ENCODE data around the gene ZFHX3.

Gene ZFHX3

DNA sequence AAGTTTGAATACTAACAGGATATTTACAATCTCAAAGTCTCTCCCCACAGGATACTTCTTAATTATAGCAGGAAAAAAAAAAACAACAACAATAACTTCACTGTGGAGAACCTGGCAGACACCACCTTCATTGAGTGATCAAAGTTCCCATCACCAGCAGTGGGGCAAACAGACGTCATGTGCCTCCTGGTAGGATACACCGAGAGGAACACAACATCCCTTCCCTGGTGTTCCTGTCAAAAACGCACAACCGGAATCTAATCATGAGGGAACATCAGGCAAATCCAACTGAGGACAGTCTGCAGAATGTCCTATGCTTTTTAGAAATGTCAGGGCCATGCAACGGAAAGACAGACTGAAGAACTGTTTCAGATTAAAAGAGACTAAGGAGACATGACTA lies 80.0 kb downstream of the ZFHX3 start:
- no peaks in the 10 kb centered on the region for H3K27me3 ChIP-seq
- no peak overlapping the region for H3K27ac ChIP-seq
- TF ChIP-seq Cebpa-rat (IDR thresholded peaks at IDR 0.05): no peak
- H3K4me1 ChIP-seq: peaks cover 0 to 34% (median 3%) of the 10 kb centered on the region in 10 experiments; a peak in 8 of 20 replicates
- no peak overlapping the region for H3K9ac ChIP-seq
- H3K4me3 ChIP-seq: no peak overlapping the region
- H4K20me1 ChIP-seq: peaks cover 0 to 100% (median 0%) of the 10 kb centered on the region in 11 experiments; a peak in 6 of 22 replicates
- H3K9me3 ChIP-seq (replicated peaks in 1 of 11): peaks cover 0 to 2% (median 0%) of the 10 kb centered on the region in 11 experiments; a peak in 2 of 22 replicates
- H3K4me2 ChIP-seq: no peak overlapping the region
- peaks cover 0 to 12% (median 0%) of the 10 kb centered on the region in 11 experiments; a peak in 2 of 22 replicates for H3K36me3 ChIP-seq

DNA sequence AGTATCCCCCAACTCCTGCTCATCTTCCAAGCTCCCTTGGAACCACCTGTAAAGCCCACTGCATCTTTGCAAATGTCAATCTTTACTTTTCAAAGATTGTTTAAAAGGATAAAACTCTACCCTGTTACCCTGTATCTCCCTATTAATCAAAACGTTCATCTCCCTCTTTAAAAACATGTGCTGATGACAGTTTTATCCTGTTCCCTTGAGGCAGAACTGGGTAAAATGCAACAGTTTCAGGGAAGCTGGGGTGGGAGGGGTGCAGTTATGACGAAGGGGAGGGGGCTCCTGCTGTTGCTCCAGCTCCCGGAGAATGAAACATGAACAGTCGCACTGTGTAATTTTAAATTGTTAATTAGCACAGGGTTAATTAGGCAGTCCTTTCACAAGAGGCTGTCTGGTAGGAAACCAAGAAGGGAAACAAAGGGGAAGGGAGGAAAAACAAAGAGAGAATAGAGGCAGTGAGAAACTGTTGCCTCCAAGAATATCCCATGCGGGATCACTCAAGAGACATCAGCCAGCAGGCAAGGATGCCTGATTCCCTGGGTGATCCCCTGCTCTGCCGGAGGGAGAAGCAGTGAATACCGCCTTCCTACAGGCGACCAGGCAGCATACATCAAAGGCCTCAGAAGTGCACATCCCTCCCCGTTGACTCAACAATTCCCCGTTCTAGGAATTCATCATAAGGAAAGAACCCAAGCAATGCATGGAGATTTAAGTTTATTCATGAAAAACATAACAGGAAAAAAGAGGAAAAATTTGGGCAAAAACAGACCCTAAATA lies 84.2 kb downstream of the ZFHX3 start:
- Histone ChIP-seq H3K27ac (no peak overlapping the region), H3K9ac (no peak overlapping the region), H3K4me3 (no peak overlapping the region), H3K4me2 (no peak overlapping the region), H3K36me3 (peaks cover 0 to 35% (median 7%) of the 10 kb centered on the region in 11 experiments; a peak in 9 of 22 replicates), H3K27me3 (no peaks in the 10 kb centered on the region), H3K9me3 (replicated peaks in 1 of 11) (peaks cover 13 to 35% (median 21%) of the 10 kb centered on the region in 11 experiments), H3K4me1 (peaks cover 0 to 20% (median 13%) of the 10 kb centered on the region in 10 experiments; a peak in 13 of 20 replicates), H4K20me1 (peaks cover 0 to 98% (median 0%) of the 10 kb centered on the region in 11 experiments; a peak in 6 of 22 replicates)
- TF ChIP-seq Cebpa-rat (IDR thresholded peaks at IDR 0.05): no peak

DNA sequence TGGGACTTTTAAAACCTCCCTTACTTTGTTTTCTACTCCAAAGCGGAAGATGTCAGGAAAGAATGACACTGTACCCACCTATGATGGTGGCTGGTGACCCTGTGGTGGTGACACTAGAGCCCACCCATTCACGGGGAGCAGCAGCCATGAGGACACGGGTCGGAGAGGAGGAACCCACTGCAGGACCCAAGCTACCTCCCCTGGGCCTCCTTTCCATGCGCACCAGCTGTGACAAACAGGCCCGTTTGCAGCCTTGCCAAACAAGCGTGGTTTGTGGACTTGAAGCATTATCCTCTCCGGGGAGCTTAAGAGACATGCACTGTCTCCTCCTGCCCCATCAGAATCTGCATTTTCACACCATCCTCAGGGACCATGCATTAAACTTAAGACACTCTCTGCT lies 85.6 kb downstream of the ZFHX3 start:
- TF ChIP-seq Cebpa-rat (IDR thresholded peaks at IDR 0.05): no peak
- Histone ChIP-seq H3K9me3 (replicated peaks in 1 of 11) (peaks cover 13 to 48% (median 30%) of the 10 kb centered on the region in 11 experiments), H3K36me3 (peaks cover 0 to 48% (median 7%) of the 10 kb centered on the region in 11 experiments; a peak in 11 of 22 replicates), H3K9ac (no peak overlapping the region), H3K4me1 (peaks cover 0 to 20% (median 13%) of the 10 kb centered on the region in 10 experiments; a peak in 13 of 20 replicates), H3K4me3 (no peak overlapping the region), H3K27me3 (no peaks in the 10 kb centered on the region), H4K20me1 (peaks cover 0 to 97% (median 0%) of the 10 kb centered on the region in 11 experiments; a peak in 6 of 22 replicates), H3K4me2 (peak overlapping the region in 6 of 11 experiments; percentile 4 to 74 (median 68); a peak in 3 of 22 replicates), H3K27ac (no peak overlapping the region)

DNA sequence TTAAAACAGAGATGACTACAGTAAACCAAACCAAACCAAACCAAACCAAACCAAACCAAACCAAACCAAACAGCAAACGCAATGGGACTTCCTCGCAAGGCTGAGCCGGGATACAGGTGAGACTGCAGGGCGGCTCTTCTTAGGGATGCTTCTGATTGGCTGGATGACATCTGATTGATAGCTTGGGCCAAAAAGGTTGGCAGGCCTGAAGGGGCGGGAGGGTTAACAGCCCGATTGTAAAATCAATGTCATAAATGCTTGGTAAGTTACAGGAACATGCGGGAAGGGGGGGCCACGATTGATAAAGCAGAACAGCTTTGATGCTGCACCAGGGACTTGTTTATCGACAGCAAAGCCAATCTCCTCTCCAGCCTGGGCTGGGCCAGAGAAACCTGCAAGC lies 86.1 kb downstream of the ZFHX3 start:
- H3K9ac ChIP-seq: no peak overlapping the region
- no peaks in the 10 kb centered on the region for H3K27me3 ChIP-seq
- peaks cover 13 to 49% (median 30%) of the 10 kb centered on the region in 11 experiments for H3K9me3 ChIP-seq (replicated peaks in 1 of 11)
- H3K4me1 ChIP-seq: peaks cover 0 to 20% (median 13%) of the 10 kb centered on the region in 10 experiments; a peak in 13 of 20 replicates
- peaks cover 0 to 96% (median 0%) of the 10 kb centered on the region in 11 experiments; a peak in 6 of 22 replicates for H4K20me1 ChIP-seq
- H3K4me2 ChIP-seq: peak overlapping the region in 8 of 11 experiments; percentile 4 to 74 (median 62); a peak in 10 of 22 replicates
- H3K4me3 ChIP-seq: no peak overlapping the region
- H3K27ac ChIP-seq: no peak overlapping the region
- H3K36me3 ChIP-seq: peaks cover 0 to 47% (median 7%) of the 10 kb centered on the region in 11 experiments; a peak in 11 of 22 replicates
- no peak for TF ChIP-seq Cebpa-rat (IDR thresholded peaks at IDR 0.05)

DNA sequence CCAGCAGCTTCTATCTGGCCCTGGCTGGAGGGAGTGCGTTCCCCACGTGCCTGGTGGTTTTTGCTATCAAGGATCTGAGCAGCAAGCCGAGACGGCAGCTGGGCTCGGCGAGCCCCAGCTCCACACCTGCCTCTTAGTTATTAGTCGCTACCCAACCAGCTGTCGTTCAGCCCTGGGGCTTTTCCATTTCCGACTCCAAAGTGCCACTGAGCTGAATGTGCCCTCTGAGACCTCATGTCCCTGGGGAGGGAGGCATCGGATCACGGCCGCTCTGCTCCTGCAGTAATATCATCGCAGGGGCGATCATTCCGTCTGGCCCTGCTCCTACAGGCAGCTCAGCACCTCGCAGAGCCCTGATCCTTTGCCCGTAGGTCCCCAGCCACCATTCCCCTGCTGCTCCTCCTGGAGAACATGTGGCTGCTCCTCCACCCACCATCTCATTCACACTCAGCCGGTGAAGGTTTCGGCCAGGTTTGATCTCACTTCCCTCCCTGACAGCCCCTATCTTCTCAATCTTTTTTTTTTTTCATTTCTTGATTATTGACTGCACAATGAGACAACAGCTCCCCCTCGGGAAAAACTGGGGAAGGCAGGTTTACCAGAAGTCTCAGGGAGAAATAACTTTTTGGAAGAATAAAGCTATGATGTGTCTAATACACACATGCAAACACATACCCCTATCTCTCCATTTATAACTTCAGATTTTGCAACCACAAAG lies 86.7 kb downstream of the ZFHX3 start:
- Histone ChIP-seq H3K36me3 (peaks cover 0 to 47% (median 7%) of the 10 kb centered on the region in 11 experiments; a peak in 11 of 22 replicates), H3K4me3 (0 out of 20 replicates have a peak overlapping the region, but pooled peaks of 1 of the 10 experiments have one; percentile 10), H3K9ac (no peak overlapping the region), H3K27me3 (no peaks in the 10 kb centered on the region), H3K27ac (no peak overlapping the region), H3K9me3 (replicated peaks in 1 of 11) (peaks cover 13 to 49% (median 30%) of the 10 kb centered on the region in 11 experiments), H3K4me2 (peak overlapping the region in 10 of 11 experiments; percentile 37 to 74 (median 62); a peak in 18 of 22 replicates), H3K4me1 (peaks cover 0 to 20% (median 13%) of the 10 kb centered on the region in 10 experiments; a peak in 13 of 20 replicates), H4K20me1 (peaks cover 0 to 96% (median 0%) of the 10 kb centered on the region in 11 experiments; a peak in 6 of 22 replicates)
- no peak for TF ChIP-seq Cebpa-rat (IDR thresholded peaks at IDR 0.05)

DNA sequence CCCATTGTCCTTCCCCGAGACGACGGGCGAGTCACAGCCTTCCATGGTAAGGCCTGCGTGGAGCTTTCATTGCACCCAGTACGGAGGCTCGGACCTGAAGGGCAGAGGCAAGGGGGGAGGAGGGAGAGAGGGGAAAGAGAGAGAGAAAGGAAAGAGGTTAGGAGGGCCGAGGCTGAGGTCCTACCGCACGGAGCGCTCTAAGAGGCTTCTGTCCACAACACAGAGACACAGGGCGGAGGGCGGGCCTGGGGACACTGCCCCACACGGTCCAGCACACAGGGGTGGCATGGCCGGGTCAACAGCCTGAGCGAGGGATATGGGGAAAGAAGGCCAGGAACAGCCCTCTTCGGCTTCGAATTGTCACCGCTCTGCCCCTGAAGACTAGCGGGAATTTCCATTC lies 87.8 kb downstream of the ZFHX3 start:
- peaks cover 0 to 20% (median 13%) of the 10 kb centered on the region in 10 experiments; a peak in 13 of 20 replicates for H3K4me1 ChIP-seq
- H3K4me3 ChIP-seq: no peak overlapping the region
- H3K27me3 ChIP-seq: no peaks in the 10 kb centered on the region
- H4K20me1 ChIP-seq: peaks cover 0 to 96% (median 0%) of the 10 kb centered on the region in 11 experiments; a peak in 6 of 22 replicates
- H3K9me3 ChIP-seq (replicated peaks in 1 of 11): peaks cover 13 to 49% (median 30%) of the 10 kb centered on the region in 11 experiments
- H3K27ac ChIP-seq: no peak overlapping the region
- no peak for TF ChIP-seq Cebpa-rat (IDR thresholded peaks at IDR 0.05)
- H3K36me3 ChIP-seq: peaks cover 0 to 59% (median 7%) of the 10 kb centered on the region in 11 experiments; a peak in 11 of 22 replicates
- no peak overlapping the region for H3K9ac ChIP-seq
- no peak overlapping the region for H3K4me2 ChIP-seq

DNA sequence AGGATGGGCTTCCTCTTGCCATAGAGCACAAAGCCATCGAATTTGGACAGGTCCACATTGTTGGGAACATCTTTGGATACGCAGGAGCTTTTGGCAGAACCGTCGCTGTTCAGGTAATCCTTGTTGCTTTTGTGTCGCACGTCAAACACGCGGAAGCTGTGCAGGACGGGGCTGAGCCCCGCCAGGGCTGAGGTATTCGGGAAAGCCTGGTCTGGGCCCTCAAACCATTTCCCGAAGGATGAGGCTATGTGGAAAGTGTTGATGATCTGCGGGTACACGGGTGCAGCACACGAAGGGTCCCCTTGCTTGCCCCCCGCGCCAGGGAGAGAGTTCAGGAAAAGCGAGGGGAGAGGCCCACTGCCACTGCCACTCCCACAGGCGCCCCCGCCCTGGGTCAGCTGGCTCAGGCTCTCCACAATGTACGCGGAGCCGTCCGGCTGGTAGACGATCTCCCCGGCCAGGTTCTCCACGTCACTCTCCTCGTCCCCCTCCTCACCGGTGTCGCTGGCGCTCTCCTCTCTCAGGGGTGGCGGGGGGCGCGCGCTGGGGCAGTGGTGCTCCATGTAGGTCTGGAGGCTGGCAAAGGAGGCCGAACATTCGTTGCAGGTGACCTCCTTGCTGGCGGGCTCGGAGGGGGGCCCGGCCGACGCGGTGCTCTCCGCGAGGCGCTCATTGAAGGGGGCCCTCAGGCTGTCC lies 88.5 kb downstream of the ZFHX3 start:
- H3K4me3 ChIP-seq: no peak overlapping the region
- H3K27me3 ChIP-seq: no peaks in the 10 kb centered on the region
- no peak overlapping the region for H3K9ac ChIP-seq
- no peak for TF ChIP-seq Cebpa-rat (IDR thresholded peaks at IDR 0.05)
- H3K9me3 ChIP-seq (replicated peaks in 1 of 11): peaks cover 13 to 49% (median 30%) of the 10 kb centered on the region in 11 experiments
- H3K4me2 ChIP-seq: no peak overlapping the region
- peaks cover 0 to 64% (median 7%) of the 10 kb centered on the region in 11 experiments; a peak in 11 of 22 replicates for H3K36me3 ChIP-seq
- H4K20me1 ChIP-seq: peaks cover 0 to 96% (median 0%) of the 10 kb centered on the region in 11 experiments; a peak in 6 of 22 replicates
- peaks cover 0 to 20% (median 13%) of the 10 kb centered on the region in 10 experiments; a peak in 13 of 20 replicates for H3K4me1 ChIP-seq
- no peak overlapping the region for H3K27ac ChIP-seq

DNA sequence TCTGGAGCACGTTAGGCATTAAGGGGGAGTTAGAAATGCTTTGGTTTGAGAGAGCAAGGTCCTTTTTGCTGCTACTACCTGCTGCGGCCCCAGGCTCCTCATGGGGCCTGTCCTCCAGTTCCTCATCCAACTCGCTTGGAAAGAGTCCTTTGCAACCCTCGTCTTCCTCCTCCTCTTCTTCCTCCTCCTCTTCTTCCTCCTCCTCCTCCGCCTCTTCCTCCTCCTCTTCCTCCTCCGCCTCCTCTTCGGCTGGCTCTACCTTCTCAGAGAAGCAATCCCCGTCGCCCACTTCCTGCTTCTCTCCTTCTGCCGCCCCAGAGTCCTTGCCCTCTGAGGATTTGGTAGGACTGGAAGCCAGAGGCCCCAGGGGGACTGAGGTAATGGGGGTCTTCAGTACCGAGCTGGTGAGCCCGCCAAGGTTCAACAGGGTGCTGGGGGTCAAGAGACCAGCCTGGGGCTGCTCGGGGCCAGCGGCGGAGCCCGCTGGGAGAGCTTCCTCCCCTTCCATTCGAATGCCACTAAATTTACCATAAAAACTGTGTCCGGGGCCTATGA lies 89.3 kb downstream of the ZFHX3 start:
- H3K9ac ChIP-seq: no peak overlapping the region
- no peaks in the 10 kb centered on the region for H3K27me3 ChIP-seq
- H3K36me3 ChIP-seq: peaks cover 0 to 73% (median 7%) of the 10 kb centered on the region in 11 experiments; a peak in 11 of 22 replicates
- peaks cover 0 to 96% (median 0%) of the 10 kb centered on the region in 11 experiments; a peak in 6 of 22 replicates for H4K20me1 ChIP-seq
- no peak overlapping the region for H3K4me2 ChIP-seq
- peaks cover 13 to 49% (median 30%) of the 10 kb centered on the region in 11 experiments for H3K9me3 ChIP-seq (replicated peaks in 1 of 11)
- H3K4me3 ChIP-seq: no peak overlapping the region
- no peak for TF ChIP-seq Cebpa-rat (IDR thresholded peaks at IDR 0.05)
- H3K4me1 ChIP-seq: peaks cover 0 to 20% (median 13%) of the 10 kb centered on the region in 10 experiments; a peak in 13 of 20 replicates
- no peak overlapping the region for H3K27ac ChIP-seq

Measured in BLaER1 treated with 17β-estradiol and CSF1 and Interleukin-3, amounts not matched to agents 10 nM and 100 nM (cell line).